ENCODE results near the gene CCDC88C. TPM values are rescaled to one million over a fixed set of nuclear protein-coding genes. Genes with fewer than 3 reads are reported as not detected.
A peak's percentile ranks its signal among the peaks of the same experiment; 100 is the strongest.

The CCDC88C gene
- total RNA-seq, 2 donors from 2014 or later = 103 to 175 TPM

DNA sequence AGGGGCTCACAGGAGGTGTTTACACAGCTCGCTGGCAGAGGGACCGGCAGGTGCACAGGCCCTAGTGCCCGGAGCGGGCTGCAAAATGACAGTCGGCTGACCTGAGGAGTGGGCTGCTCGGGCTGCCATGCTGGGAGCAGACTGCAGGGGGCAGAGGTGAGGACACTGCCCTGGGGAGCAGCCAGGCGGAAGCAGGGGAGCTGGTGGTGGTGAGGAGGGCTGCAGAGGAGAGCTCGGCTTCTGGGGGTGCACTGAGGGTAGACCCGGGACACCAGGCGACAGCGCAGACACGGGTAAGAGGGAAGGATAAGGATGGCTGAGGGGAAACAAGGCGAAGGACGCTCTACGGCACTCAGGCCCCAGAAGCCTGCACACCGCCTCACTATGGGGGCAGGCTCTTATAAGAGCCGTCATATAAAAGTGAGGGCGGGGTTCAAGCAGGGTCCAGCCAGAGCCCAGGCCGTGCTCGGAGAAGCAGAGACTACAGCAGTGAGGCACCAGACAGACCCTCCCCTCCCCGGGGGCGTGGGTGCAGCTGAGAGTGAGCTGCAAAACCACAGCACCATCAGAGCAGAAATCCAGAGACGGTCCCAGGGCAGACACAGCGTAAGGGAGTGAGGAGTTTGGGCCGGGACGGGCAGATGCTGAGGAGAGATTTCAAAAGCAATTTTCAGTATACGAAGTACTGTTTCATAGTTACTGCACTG, 62.5 kb downstream of the CCDC88C start:
- H3K4me1 Mint-ChIP-seq (ENCODE audit: low read depth in 2 of 2) = peaks cover 76 to 77% of the 10 kb centered on the region in 2 donors
- H3K27ac Mint-ChIP-seq = peak overlapping the region; percentile 84 to 87
- DNase-seq (ENCODE audit: low spot score) = peak; percentile 64
- H3K27me3 Mint-ChIP-seq = no peaks in the 10 kb centered on the region
- no peaks in the 10 kb centered on the region for H3K36me3 Mint-ChIP-seq
- peak overlapping the region; percentile 85 for H3K4me3 Mint-ChIP-seq
- ATAC-seq = peak; percentile 11 to 41
- H3K9me3 Mint-ChIP-seq = no peaks in the 10 kb centered on the region

DNA sequence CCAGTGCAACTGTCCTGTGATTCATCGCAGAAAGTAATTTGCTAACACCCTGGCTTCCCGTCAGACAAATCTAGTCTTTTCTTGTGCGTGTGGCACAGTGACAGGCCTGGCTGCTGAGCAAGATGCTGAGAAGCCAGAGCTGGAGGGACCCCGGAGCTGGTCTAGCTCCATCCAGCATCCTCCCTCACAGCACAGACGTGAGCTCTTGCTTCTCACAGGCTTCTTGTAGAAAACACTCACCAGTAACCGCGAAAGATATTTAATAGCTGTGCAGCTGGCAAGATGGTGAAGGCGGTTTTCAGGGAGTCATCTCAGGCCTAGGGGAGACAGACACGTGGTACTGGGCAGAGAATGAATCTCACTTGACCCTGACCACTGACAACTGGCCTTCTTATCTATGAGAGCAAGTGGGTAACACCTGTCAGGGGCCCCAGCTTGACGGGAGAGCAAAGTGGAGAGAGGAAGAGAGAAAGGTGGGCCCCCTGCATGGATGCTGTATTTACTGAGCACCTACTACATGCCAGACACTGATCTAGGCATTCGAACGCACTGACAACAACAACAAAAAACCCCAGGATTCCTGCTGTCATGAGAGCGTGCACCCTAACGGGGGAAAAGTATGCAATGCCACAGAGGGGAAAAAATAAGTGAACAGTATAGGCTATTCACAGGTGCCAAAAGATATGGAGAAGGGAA, 63.3 kb downstream of the CCDC88C start:
- Mint-ChIP-seq H3K36me3 (no peaks in the 10 kb centered on the region), H3K9me3 (no peaks in the 10 kb centered on the region), H3K27ac (peak overlapping the region; percentile 84 to 87), H3K4me3 (peak overlapping the region; percentile 85), H3K4me1 (ENCODE audit: low read depth in 2 of 2) (peaks cover 77 to 78% of the 10 kb centered on the region in 2 donors), H3K27me3 (no peaks in the 10 kb centered on the region)
- DNase-seq (ENCODE audit: low spot score) = no peak
- ATAC-seq = peak in 1 of 2 donors; percentile 50

DNA sequence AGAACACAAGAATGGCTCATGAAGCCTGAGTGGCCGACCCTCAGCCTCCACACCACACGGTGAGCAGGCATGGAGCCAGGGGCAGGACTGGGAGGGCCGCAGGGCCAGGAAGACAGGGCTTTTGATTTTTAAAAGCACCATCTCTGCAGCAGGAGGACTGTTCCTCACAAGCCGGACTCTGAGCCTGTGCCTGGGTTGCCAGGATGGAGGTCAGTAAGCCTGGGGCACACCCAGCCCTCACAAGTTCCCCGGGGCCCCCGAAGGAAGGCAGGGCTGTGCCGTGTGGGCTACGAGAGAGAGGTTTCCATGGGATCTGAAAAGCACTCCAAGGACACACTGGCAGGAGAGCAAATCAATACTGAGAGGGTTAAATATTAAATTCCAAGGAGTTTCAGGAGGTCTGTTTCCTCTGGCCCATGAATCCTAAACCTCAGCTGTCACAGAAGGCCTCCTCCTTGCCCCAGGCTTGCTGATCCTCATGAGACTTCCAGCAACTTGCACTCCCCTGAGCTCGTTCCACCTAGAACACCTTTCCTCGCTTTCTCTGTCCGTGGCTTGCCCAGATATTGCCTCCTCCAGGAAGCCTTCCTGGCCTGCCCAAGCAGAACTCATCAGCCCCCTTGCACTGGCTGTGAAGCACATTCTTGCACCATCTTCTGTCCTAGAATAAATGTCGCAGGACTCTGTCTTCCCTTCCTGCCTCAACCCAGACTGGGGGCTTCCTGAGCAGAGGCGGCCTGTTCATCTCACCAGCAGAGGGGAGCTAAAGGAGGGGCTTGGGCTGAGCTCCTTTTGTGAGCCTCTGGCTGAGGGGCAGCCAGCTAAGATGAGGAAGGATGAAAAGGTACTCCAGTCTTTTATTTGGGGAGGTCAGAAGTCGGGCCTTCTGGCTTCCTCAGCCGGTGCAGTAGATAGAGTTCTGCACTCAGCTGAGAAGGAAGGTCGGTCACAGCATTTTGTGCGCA, 64.6 kb downstream of the CCDC88C start:
- no peaks in the 10 kb centered on the region for H3K9me3 Mint-ChIP-seq
- no peak for DNase-seq (ENCODE audit: low spot score)
- ATAC-seq = no peak
- H3K27me3 Mint-ChIP-seq = no peaks in the 10 kb centered on the region
- H3K4me1 Mint-ChIP-seq (ENCODE audit: low read depth in 2 of 2) = peaks cover 86 to 88% of the 10 kb centered on the region in 2 donors
- no peaks in the 10 kb centered on the region for H3K36me3 Mint-ChIP-seq
- no peak overlapping the region for H3K4me3 Mint-ChIP-seq
- peak overlapping the region; percentile 92 to 93 for H3K27ac Mint-ChIP-seq

DNA sequence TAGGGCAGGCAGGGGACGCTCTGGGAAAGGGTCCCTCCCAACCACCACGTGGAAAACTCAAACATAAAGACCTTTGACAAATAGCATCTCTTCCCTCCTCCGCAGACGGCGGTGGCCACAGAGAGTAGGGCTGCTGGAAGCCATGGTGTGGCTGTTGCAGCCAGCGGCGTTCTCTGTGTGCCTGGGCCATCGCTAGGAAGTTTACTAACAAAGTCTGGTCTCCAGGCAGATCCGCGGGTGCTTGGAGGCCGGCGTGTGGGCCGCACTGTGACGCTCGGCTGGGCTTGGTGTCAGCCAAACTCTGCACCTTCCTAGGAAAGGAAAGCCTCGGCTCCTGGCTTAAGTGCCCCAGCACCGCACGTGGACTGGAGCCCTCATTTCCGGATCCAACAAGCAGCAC, 65.6 kb downstream of the CCDC88C start:
- Mint-ChIP-seq H3K4me1 (ENCODE audit: low read depth in 2 of 2) (peaks cover 84 to 95% of the 10 kb centered on the region in 2 donors), H3K4me3 (peak overlapping the region; percentile 88), H3K27ac (peak overlapping the region; percentile 92 to 93), H3K9me3 (no peaks in the 10 kb centered on the region), H3K36me3 (no peaks in the 10 kb centered on the region), H3K27me3 (no peaks in the 10 kb centered on the region)
- DNase-seq (ENCODE audit: low spot score) (no peak), ATAC-seq (no peak)

DNA sequence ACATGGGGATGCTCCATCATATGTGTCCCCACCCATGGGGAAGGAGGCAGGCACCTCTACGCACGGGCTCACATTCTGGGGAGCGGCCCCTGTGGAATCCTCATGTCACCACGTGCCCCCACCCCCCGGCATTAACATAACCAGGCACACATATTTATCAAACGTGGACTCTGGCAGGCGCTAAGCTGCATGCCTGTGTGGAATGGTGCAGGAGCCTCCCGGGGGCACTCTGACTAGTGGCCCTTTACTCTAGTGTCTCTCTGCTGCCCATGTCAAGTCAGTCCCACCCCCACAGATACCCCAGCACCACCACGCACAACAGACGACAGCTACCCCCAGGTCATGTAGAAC, 66.1 kb downstream of the CCDC88C start:
- H3K4me1 Mint-ChIP-seq (ENCODE audit: low read depth in 2 of 2) = peaks cover 86 to 96% of the 10 kb centered on the region in 2 donors
- ATAC-seq = no peak
- H3K27ac Mint-ChIP-seq = peak overlapping the region; percentile 92 to 93
- H3K36me3 Mint-ChIP-seq = no peaks in the 10 kb centered on the region
- H3K27me3 Mint-ChIP-seq = no peaks in the 10 kb centered on the region
- peak overlapping the region; percentile 88 for H3K4me3 Mint-ChIP-seq
- no peak for DNase-seq (ENCODE audit: low spot score)
- H3K9me3 Mint-ChIP-seq = no peaks in the 10 kb centered on the region

DNA sequence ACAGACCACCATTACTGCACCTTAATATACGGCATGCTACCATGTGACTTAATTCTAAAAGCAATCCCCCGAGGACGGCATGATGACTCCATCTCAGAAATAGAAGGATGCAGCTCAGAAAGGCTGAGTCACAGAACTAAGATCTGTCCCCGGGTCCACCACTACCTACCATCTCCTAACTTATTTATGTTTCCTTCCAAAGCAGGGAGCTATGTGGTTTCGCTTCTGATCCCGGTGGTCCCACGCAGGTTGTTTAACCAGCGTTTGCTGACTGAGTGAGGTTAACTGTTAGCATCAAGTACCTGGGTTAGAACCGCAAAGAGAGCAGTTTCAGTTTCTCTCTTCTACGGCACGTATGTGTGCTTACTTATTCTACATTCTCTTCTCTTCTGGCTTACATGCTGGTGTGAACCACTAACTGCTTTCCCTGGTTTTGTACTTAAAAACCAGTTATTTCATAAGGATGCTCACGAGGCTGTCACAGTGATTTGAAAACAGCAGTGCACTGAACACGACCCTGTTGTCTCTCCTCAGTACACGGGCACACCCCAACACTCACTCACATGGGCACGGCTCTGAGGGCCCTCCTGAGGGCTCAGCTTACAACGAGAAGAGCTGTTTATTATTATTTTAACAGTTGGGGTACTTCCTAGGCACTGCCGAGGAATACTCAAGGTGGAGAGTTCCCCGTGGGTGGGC, 66.7 kb downstream of the CCDC88C start:
- Mint-ChIP-seq H3K4me1 (ENCODE audit: low read depth in 2 of 2) (peaks cover 85 to 96% of the 10 kb centered on the region in 2 donors), H3K36me3 (no peaks in the 10 kb centered on the region)

DNA sequence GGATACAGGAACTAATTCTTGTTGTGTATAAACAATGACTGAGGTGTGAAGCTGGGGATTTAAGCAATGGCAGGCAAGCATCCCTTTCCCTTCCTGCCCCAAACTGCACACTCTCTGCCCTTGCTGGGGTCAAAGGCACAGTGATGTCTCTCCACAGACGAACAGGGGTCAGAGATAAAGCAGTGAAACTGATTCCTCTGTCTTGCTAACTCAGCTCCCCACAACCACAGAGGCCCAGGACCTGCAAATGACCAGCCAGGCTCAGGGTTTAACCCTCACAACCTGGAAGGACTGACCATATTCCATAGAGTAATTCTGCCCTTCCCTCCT, 67.2 kb downstream of the CCDC88C start:
- no peaks in the 10 kb centered on the region for H3K36me3 Mint-ChIP-seq
- H3K4me1 Mint-ChIP-seq (ENCODE audit: low read depth in 2 of 2) = peaks cover 82 to 94% of the 10 kb centered on the region in 2 donors
- peak overlapping the region; percentile 92 to 93 for H3K27ac Mint-ChIP-seq
- no peaks in the 10 kb centered on the region for H3K9me3 Mint-ChIP-seq
- peak in 1 of 2 donors; percentile 1 for ATAC-seq
- peak overlapping the region; percentile 88 for H3K4me3 Mint-ChIP-seq
- no peaks in the 10 kb centered on the region for H3K27me3 Mint-ChIP-seq
- no peak for DNase-seq (ENCODE audit: low spot score)

More for the DNA sequence above, 66.7 kb downstream of the CCDC88C start:
- peak; percentile 78 to 81 for ATAC-seq
- Mint-ChIP-seq H3K9me3 (no peaks in the 10 kb centered on the region), H3K4me3 (peak overlapping the region; percentile 88), H3K27ac (peak overlapping the region; percentile 92 to 93), H3K27me3 (no peaks in the 10 kb centered on the region)
- DNase-seq (ENCODE audit: low spot score) = peak; percentile 72

DNA sequence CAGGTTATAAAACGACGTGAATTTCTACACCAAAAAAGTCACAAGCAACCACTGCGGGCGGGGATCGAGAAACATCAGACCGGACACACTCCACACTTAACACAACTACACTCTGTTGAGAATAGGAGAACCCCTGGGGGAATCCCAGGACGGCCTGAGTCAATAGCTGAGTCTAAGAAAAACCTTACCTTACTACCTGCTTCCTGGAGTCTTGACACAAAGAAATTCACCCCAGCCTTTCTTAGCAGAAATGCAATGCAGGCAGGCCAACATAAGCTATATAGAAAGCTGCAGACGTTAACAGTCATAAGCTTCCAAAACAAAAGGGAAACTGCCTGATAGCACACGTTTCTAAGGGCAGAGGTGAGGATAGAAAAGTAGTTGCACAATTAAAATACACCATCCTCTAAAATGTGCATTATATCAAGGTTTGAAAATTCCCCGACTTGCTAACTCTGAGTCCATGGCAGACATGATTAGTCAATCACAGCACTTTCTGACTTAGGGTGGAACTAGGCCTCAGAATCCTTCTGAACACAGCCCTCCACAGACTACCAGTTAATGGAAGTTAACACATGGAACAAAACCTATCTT, 68.0 kb downstream of the CCDC88C start:
- peak overlapping the region; percentile 88 for H3K4me3 Mint-ChIP-seq
- peak; percentile 79 for DNase-seq (ENCODE audit: low spot score)
- H3K36me3 Mint-ChIP-seq = no peaks in the 10 kb centered on the region

DNA sequence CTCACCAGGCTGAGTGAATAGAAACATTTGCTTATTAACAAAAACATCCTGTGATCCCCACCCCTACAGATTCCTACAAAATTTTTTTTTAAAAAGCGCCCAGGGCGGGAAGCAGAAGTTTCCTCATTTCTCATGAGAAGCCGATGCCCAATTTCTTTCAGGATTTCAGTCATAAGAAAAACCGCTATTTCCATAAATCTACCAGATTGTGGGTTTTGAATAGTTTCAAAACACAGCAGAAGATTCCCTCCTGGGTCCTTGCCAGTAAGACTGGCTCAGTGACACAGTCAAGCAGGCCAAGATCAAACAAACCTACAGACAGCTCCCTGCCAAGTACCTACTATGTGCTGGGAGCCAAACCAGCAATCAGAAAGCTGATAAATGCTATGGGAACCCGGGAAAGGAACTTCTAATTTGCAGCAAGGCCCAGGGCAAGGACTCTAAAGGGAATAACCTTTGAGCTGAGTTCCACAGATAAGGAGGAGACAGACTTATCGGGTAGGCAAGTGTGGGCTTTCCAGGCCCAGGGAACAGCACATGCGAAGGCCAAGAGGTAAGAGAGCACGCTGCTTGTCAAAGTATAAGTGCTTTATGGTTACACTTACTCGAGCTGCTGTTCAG, 68.7 kb downstream of the CCDC88C start:
- Mint-ChIP-seq H3K36me3 (no peaks in the 10 kb centered on the region), H3K4me1 (ENCODE audit: low read depth in 2 of 2) (peaks cover 73 to 85% of the 10 kb centered on the region in 2 donors), H3K27me3 (no peaks in the 10 kb centered on the region), H3K9me3 (no peaks in the 10 kb centered on the region), H3K4me3 (peak overlapping the region; percentile 88), H3K27ac (peak overlapping the region; percentile 92 to 93)
- no peak for ATAC-seq
- DNase-seq (ENCODE audit: low spot score) = no peak

More for the DNA sequence above, 68.0 kb downstream of the CCDC88C start:
- H3K27me3 Mint-ChIP-seq = no peaks in the 10 kb centered on the region
- peak overlapping the region; percentile 92 to 93 for H3K27ac Mint-ChIP-seq
- no peaks in the 10 kb centered on the region for H3K9me3 Mint-ChIP-seq
- H3K4me1 Mint-ChIP-seq (ENCODE audit: low read depth in 2 of 2) = peaks cover 76 to 86% of the 10 kb centered on the region in 2 donors
- ATAC-seq = peak; percentile 73 to 85

DNA sequence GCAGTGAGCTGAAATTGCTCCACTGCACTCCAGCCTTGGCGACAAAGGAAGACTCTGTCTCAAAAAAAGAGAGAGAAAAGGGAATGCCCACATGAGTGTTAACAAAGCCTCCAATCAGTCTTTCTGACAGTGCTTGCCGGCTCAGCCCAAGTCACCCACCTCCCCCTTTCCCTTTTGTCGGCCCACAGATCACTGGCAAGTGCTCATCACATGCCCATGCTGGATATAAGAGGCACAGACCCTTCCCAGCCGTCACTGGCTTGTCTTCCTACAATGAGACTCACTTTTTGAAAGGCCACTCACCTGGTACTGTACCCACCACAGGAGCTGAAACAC, 70.8 kb downstream of the CCDC88C start:
- H3K9me3 Mint-ChIP-seq = no peaks in the 10 kb centered on the region
- ATAC-seq = no peak
- peak overlapping the region; percentile 78 to 90 for H3K27ac Mint-ChIP-seq

DNA sequence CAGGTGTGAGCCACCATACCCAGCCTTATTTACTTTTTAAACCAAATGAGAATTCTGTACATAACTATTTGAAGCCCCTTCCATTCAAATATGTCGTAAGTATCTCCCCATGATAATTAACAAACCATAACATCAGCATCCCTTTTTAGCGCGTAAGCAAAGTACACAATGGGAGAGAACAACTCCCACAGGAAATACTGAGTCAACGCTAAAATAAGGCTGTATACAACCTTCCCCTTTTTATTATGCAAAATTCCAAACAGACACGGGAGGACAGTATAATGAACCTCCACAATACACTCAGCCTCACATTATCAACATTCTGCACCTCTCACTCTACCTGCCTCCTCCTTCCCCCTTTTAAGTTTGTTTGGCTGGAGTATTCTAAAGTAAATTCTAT, 73.5 kb downstream of the CCDC88C start:
- Mint-ChIP-seq H3K9me3 (no peaks in the 10 kb centered on the region), H3K36me3 (no peaks in the 10 kb centered on the region), H3K4me3 (no peak overlapping the region), H3K27ac (peak overlapping the region; percentile 44 to 61), H3K27me3 (no peaks in the 10 kb centered on the region), H3K4me1 (ENCODE audit: low read depth in 2 of 2) (peaks cover 37 to 46% of the 10 kb centered on the region in 2 donors)
- DNase-seq (ENCODE audit: low spot score) (no peak), ATAC-seq (no peak)

More for the DNA sequence above, 70.8 kb downstream of the CCDC88C start:
- Mint-ChIP-seq H3K4me3 (peak overlapping the region; percentile 37), H3K27me3 (no peaks in the 10 kb centered on the region), H3K36me3 (no peaks in the 10 kb centered on the region), H3K4me1 (ENCODE audit: low read depth in 2 of 2) (peaks cover 64 to 67% of the 10 kb centered on the region in 2 donors)
- peak; percentile 61 for DNase-seq (ENCODE audit: low spot score)

DNA sequence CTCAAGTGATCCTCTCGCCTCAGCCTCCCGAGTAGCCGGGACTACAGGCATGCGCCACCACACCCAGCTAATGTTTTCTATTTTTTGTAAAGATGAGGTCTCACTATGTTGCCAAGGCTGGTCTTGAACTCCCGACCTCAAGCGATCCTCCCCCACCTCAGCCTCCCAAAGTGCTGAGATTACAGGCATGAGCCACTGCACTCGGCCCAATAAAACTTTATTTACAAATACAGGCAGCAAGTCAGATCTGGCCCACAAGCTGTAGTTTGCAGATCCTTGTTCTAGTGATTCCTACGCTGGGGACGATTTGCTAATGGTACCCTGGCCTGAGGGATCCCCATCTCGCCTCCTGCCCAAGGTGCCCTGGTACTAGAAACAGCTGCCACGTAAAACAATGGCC, 74.6 kb downstream of the CCDC88C start:
- DNase-seq (ENCODE audit: low spot score) = peak; percentile 18
- Mint-ChIP-seq H3K27ac (peak overlapping the region; percentile 44 to 61), H3K36me3 (no peaks in the 10 kb centered on the region)

More for the DNA sequence above, 74.6 kb downstream of the CCDC88C start:
- Mint-ChIP-seq H3K27me3 (no peaks in the 10 kb centered on the region), H3K4me3 (no peak overlapping the region), H3K9me3 (no peaks in the 10 kb centered on the region), H3K4me1 (ENCODE audit: low read depth in 2 of 2) (peaks cover 28 to 39% of the 10 kb centered on the region in 2 donors)
- ATAC-seq = no peak

Data from natural killer cell treated with Interleukin-12 subunit alpha and Interleukin-12 subunit beta and Interleukin-15 and Interleukin-18, amount 100 ng/mL, for 72 hours (primary cell).